ENCODE data around the gene ADCY1.

Gene ADCY1

GRCh38 chr7:45594745-45595535 lies 20.8 kb downstream of the ADCY1 start:
- no peak for DNase-seq (ENCODE audit: low read depth)

GRCh38 chr7:45595809-45596664 lies 21.9 kb downstream of the ADCY1 start:
- DNase-seq (ENCODE audit: low read depth) = no peak

- DNase-seq (ENCODE audit: low read depth) = no peak
Observed at GRCh38 chr7:45596665-45597095, 22.5 kb downstream of the ADCY1 start.

- no peak for DNase-seq (ENCODE audit: low read depth)
Observed at GRCh38 chr7:45597286-45597984, 23.3 kb downstream of the ADCY1 start.

GRCh38 chr7:45598886-45599520 lies 24.8 kb downstream of the ADCY1 start:
- no peak for DNase-seq (ENCODE audit: low read depth)

GRCh38 chr7:45599851-45600706 lies 25.9 kb downstream of the ADCY1 start:
- no peak for DNase-seq (ENCODE audit: low read depth)

- no peak for DNase-seq (ENCODE audit: low read depth)
Observed at GRCh38 chr7:45601094-45601493, 26.9 kb downstream of the ADCY1 start.

- no peak for DNase-seq (ENCODE audit: low read depth)
Observed at GRCh38 chr7:45601816-45602540, 27.8 kb downstream of the ADCY1 start.

GRCh38 chr7:45606050-45606449 lies 31.9 kb downstream of the ADCY1 start:
- DNase-seq (ENCODE audit: low read depth) = no peak

GRCh38 chr7:45606931-45607330 lies 32.8 kb downstream of the ADCY1 start:
- no peak for DNase-seq (ENCODE audit: low read depth)

GRCh38 chr7:45609180-45609579 lies 35.0 kb downstream of the ADCY1 start:
- DNase-seq (ENCODE audit: low read depth) = no peak

GRCh38 chr7:45610019-45610418 lies 35.9 kb downstream of the ADCY1 start:
- no peak for DNase-seq (ENCODE audit: low read depth)

- DNase-seq (ENCODE audit: low read depth) = no peak
Observed at GRCh38 chr7:45610660-45611299, 36.6 kb downstream of the ADCY1 start.

GRCh38 chr7:45617166-45617565 lies 43.0 kb downstream of the ADCY1 start:
- no peak for DNase-seq (ENCODE audit: low read depth)

- DNase-seq (ENCODE audit: low read depth) = no peak
Observed at GRCh38 chr7:45622058-45622457, 47.9 kb downstream of the ADCY1 start.

- DNase-seq (ENCODE audit: low read depth) = no peak
Observed at GRCh38 chr7:45623157-45623556, 49.0 kb downstream of the ADCY1 start.

- DNase-seq (ENCODE audit: low read depth) = no peak
Observed at GRCh38 chr7:45623740-45624391, 49.7 kb downstream of the ADCY1 start.

- no peak for DNase-seq (ENCODE audit: low read depth)
Observed at GRCh38 chr7:45624392-45624760, 50.2 kb downstream of the ADCY1 start.

- DNase-seq (ENCODE audit: low read depth) = no peak
Observed at GRCh38 chr7:45625067-45625466, 50.9 kb downstream of the ADCY1 start.

Data from stimulated activated CD4-positive, alpha-beta T cell treated with anti-CD3 and anti-CD28 coated beads, Interleukin-2, amount 100 ng/mL, for 4 hours (primary cell).